ENCODE results near the gene TRIM68. TPM values are rescaled to one million over a fixed set of nuclear protein-coding genes. Genes with fewer than 3 reads are reported as not detected.

Gene TRIM68, protein sequence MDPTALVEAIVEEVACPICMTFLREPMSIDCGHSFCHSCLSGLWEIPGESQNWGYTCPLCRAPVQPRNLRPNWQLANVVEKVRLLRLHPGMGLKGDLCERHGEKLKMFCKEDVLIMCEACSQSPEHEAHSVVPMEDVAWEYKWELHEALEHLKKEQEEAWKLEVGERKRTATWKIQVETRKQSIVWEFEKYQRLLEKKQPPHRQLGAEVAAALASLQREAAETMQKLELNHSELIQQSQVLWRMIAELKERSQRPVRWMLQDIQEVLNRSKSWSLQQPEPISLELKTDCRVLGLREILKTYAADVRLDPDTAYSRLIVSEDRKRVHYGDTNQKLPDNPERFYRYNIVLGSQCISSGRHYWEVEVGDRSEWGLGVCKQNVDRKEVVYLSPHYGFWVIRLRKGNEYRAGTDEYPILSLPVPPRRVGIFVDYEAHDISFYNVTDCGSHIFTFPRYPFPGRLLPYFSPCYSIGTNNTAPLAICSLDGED
- 10 to 100 TPM; 19.1 to 22.6 (median 20.7) TPM for polyA plus RNA-seq (ENCODE audit: insufficient read length in 4 of 4)

DNA sequence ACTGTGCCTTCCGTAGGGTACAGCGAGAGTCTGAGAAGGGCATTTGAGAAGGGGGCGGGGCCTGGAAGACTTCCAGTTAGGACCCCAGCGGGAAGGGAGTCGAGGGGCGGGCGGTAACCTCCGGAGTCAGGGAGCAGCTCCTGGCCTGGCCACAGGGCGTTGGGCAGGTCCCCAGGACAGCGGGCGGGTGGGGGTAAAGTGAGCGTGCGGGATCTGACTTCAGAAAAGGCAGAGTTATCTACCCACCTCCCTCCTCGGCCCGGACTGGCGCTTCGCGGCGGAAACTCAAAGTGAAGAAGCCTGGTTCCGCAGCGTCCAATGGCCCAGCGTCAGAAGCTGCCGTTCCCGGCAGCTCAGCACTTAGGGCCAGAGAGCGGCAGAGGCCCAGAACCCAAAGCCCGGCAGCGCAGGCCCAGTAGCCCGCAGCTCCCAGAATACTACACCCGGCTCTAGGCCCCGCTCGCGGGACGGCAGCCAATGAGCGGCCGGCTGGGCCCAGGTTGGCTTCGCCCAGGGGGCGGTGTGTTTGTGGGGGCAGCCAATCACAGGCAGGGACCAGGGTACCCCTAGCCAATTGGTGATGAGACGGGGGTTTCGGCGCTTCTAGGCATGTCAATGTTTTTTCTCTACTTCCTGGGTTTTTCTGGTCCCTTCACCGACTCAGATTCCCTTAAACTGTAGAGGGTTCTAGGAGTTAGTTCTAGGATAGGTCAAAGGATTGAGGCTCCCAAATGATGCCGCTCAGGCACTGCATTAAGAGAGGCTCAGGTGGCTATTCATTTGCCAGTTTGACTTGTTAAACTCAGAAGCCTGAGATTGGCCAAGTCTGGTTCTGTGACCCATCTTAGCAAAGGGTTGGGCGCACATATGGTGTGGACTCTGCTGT, at the start of gene TRIM68:
Gene TRIM68 (minus strand): TSS at position 451 of the 886 bp plus-strand sequence. CDS start 2,727 bp downstream, outside the sequence.
- peak; percentile 83 to 89 (median 86) for DNase-seq (ENCODE audit: low read depth in 4 of 4, low spot score in 3 of 4)

- no peak for DNase-seq (ENCODE audit: low read depth in 4 of 4, low spot score in 3 of 4)
These were observed 46.8 kb upstream of the TRIM68 start for GRCh38 chr11:4654635-4655369.

DNA sequence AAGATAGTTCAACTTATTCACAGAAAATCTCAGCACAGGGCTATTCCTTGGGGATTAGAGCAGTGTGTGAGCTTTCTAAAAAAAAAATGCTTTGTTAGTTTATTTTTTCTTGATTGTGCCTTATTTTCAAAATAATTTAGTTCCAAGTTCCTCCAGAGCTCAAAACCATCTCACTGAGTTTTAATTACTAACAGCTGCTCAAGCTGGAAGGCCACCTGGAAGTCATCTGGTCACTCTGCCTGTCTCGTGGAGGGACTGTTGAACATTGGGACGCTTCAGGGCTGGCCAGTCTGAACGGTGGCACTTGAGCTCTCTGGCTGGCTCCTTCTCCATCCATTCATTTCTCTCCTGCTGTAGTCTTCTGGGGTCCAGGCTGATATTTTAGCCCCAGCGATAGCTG, 39.7 kb upstream of the TRIM68 start:
- DNase-seq (ENCODE audit: low read depth in 4 of 4, low spot score in 3 of 4): no peak

- no peak for DNase-seq (ENCODE audit: low read depth in 4 of 4, low spot score in 3 of 4)
These were observed 37.9 kb upstream of the TRIM68 start for GRCh38 chr11:4645974-4646373.

- no peak for DNase-seq (ENCODE audit: low read depth in 4 of 4, low spot score in 3 of 4)
These were observed 36.2 kb upstream of the TRIM68 start for GRCh38 chr11:4644233-4644632.

- DNase-seq (ENCODE audit: low read depth in 4 of 4, low spot score in 3 of 4): no peak
These were observed 35.7 kb upstream of the TRIM68 start, which contains the start of gene OR51E1 for GRCh38 chr11:4643682-4644081. Gene OR51E1, plus strand, starts transcription at chr11:4643982. Its CDS starts 8,545 bp downstream, at chr11:4652527.

DNA sequence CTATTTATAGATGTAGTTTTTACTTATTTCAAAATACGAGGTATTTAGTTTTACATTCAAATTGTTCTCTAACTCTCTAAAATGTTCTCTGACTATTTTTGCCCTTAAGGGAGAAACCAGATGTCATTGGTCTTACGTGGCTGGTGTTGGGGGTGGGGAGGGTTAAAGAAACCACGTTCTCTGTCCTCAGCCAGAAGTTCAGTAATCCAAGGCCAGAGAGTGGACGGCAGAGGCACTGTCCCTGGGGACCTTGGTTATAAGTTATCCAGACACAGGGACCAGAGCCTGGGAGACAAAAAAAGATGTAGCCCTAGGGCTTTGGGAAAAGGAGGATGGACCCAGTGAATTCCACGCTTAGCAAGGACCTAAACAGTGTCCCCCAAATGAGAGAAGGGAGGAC, 35.0 kb upstream of the TRIM68 start:
- no peak for DNase-seq (ENCODE audit: low read depth in 4 of 4, low spot score in 3 of 4)

DNA sequence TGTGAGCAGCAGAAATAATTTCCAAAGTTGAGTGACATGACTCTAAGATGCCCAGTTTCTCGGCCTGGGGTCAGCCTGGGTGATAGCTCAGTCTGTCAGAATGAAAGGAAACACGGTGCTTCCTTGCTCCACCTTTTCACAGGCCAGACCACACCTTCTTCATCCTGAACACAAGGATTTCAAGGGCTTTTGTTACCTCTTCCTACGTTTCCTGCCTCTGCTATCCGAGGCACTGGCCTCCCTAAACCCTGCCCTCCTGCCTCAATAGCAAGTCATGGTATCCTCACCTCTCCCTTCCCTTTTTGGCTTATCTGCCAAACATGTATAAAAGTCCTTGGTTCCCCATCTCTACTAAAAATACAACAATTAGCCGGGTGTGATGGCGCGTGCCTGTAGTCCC, 34.0 kb upstream of the TRIM68 start:
- no peak for DNase-seq (ENCODE audit: low read depth in 4 of 4, low spot score in 3 of 4)

- DNase-seq (ENCODE audit: low read depth in 4 of 4, low spot score in 3 of 4): no peak
These were observed 33.5 kb upstream of the TRIM68 start for GRCh38 chr11:4641501-4641900.

DNA sequence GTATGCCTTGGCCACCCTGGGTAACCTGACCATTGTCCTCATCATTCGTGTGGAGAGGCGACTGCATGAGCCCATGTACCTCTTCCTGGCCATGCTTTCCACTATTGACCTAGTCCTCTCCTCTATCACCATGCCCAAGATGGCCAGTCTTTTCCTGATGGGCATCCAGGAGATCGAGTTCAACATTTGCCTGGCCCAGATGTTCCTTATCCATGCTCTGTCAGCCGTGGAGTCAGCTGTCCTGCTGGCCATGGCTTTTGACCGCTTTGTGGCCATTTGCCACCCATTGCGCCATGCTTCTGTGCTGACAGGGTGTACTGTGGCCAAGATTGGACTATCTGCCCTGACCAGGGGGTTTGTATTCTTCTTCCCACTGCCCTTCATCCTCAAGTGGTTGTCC, 31.9 kb upstream of the TRIM68 start:
- DNase-seq (ENCODE audit: low read depth in 4 of 4, low spot score in 3 of 4): no peak

- no peak for DNase-seq (ENCODE audit: low read depth in 4 of 4, low spot score in 3 of 4)
These were observed 29.6 kb upstream of the TRIM68 start for GRCh38 chr11:4637662-4638047.

- DNase-seq (ENCODE audit: low read depth in 4 of 4, low spot score in 3 of 4): peak; percentile 56 to 77 (median 70)
These were observed 29.1 kb upstream of the TRIM68 start, which contains the start of gene OR51D1 for GRCh38 chr11:4636962-4637661. Gene OR51D1, plus strand, starts transcription at chr11:4637477. Its CDS starts 2,314 bp downstream, at chr11:4639791.

- DNase-seq (ENCODE audit: low read depth in 4 of 4, low spot score in 3 of 4): no peak
These were observed 28.1 kb upstream of the TRIM68 start for GRCh38 chr11:4636136-4636535.

- peak; percentile 52 to 67 (median 64) for DNase-seq (ENCODE audit: low read depth in 4 of 4, low spot score in 3 of 4)
These were observed 18.4 kb upstream of the TRIM68 start for GRCh38 chr11:4626207-4627099.

DNA sequence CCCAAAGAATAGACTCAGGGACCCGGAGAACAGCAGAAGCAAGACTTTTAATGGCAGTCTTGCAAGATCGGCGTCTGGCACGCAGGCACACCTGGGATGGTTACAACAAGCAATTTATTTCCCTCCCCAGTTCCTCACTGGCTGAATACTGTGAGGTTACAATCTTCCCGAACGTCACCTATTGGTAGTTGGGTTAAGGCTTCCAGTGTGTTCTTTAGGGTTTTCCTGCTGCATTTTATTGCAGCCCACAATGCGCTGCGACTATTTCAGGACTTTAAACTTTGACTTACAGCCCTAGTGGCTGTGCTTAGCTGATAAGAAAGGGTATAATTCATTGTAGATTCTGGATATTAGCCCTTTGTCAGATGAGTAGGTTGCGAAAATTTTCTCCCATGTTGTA, 11.5 kb upstream of the TRIM68 start:
- DNase-seq (ENCODE audit: low read depth in 4 of 4, low spot score in 3 of 4): no peak

GRCh38 chr11:4615856-4616444, 7.9 kb upstream of the TRIM68 start:
- no peak for DNase-seq (ENCODE audit: low read depth in 4 of 4, low spot score in 3 of 4)

GRCh38 chr11:4611986-4612385, 4.0 kb upstream of the TRIM68 start:
- DNase-seq (ENCODE audit: low read depth in 4 of 4, low spot score in 3 of 4): no peak

DNA sequence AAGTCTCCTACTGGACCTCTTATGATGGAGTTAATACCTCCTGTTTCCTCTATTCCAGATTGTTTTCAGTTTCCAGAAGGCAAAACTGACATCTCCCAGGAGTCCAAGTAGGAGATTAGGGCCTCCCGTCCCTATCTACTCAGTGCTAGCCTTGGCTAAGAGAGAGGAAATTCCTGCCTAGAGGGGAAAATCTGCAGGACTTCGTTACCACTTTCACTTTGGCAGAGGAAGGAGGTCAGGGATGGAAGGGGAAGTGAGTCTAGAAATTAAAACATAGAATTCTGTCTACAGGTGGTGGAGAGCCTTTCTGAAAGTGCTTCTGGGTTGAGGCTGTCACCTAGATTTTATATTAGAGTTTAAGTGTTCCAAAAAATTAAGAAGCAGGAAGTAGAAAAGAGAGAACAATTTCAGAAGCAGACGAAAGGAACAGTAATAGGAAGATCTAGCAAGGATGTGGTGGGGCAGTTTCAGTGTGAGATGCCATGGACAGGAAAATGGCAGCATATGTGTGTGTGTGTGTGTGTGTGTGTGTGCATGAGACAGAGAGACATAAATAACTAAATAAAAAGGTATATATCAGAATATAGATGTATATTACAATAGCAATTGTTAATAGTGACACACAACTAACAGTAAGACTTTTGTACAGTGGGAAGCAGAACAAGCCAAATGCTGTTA, 2.4 kb upstream of the TRIM68 start:
- no peak for DNase-seq (ENCODE audit: low read depth in 4 of 4, low spot score in 3 of 4)

All from right renal pelvis (tissue), 4 donors.